Tibial nerve (tissue), 4 donors: ENCODE data around the gene CDH4. TPM values are rescaled to one million over a fixed set of nuclear protein-coding genes. Genes with fewer than 3 reads are reported as not detected.

Source experiments
- DNase-seq, 2 donors: peaks; one replicate each; pipeline ENCODE4 v3.0.0-alpha.2; 2019; ENCODE audit warnings: low spot score in 2 of 2
- H3K27ac ChIP-seq, 4 donors: fragments of 200-600 bp; sonication (generic) in 3 of 4; one replicate each; pipeline ENCODE4 v1.5.1; 2017 to 2019; ENCODE audit warnings: mild to moderate bottlenecking in 1 of 4
- H3K27me3 ChIP-seq, 2 donors: fragments of 200-600 bp; sonication (generic) in 1 of 2; one replicate each; pipeline versions ENCODE4 v1.5.1 to v1.6.0; 2017 to 2019
- H3K36me3 ChIP-seq, 3 donors: fragments of 200-600 bp; sonication (generic); one replicate each; pipeline ENCODE4 v1.5.1; 2018 to 2019
- H3K4me1 ChIP-seq, 4 donors: fragments of 200-600 bp; sonication (generic) in 3 of 4; one replicate each; pipeline ENCODE4 v1.5.1; 2017 to 2019
- H3K4me3 ChIP-seq, 4 donors: fragments of 200-600 bp; sonication (generic) in 3 of 4; one replicate each; pipeline ENCODE4 v1.5.1; 2017 to 2019; ENCODE audit warnings: mild to moderate bottlenecking in 1 of 4, moderate library complexity in 1 of 4
- H3K9me3 ChIP-seq, 4 donors: fragments of 200-600 bp; sonication (generic) in 3 of 4; one replicate each; pipeline ENCODE4 v1.5.1; 2017 to 2019
- EP300 ChIP-seq, 2 donors: sonication (generic); formaldehyde crosslinking; IDR thresholded peaks; one replicate each; pipeline ENCODE4 v1.6.1; 2017; ENCODE audit warnings: antibody characterized with exemption in 2 of 2, mild to moderate bottlenecking in 1 of 2
- POLR2A ChIP-seq, 2 donors: fragments of 450-650 bp; IDR thresholded peaks; one replicate each; pipeline ENCODE4 v1.6.1; 2017; ENCODE audit warnings: antibody characterized with exemption in 2 of 2, mild to moderate bottlenecking in 2 of 2, moderate library complexity in 2 of 2
- WGBS, 2 donors: methylation state at CpG; one replicate each; pipeline ENCODE4 v1.1.5; 2018; 5-methylcytosine and 5-hydroxymethylcytosine counted together
- total RNA-seq, 4 donors: library from RNA; depleted of rRNA; stranded (reverse); fragments of >200 nt; gene quantifications; one replicate each; pipeline ENCODE4 v1.1.0, GENCODE V29; 2016
- TF ChIP-seq, protein P1 (sequence below), 5 experiments: fragments of 200-600 bp in 3 of 5; fragments of 450-650 bp in 2 of 5; sonication (generic) in 3 of 5; IDR thresholded peaks; one replicate each; pipeline ENCODE4 v1.5.1; 2016 to 2019; ENCODE audit warnings: antibody characterized with exemption in 5 of 5, mild to moderate bottlenecking in 3 of 5, moderate library complexity in 2 of 5

CDH4 gene
- total RNA-seq, 4 donors from 2014 or later = 0.78 to 2.3 (median 1.0) TPM

DNA sequence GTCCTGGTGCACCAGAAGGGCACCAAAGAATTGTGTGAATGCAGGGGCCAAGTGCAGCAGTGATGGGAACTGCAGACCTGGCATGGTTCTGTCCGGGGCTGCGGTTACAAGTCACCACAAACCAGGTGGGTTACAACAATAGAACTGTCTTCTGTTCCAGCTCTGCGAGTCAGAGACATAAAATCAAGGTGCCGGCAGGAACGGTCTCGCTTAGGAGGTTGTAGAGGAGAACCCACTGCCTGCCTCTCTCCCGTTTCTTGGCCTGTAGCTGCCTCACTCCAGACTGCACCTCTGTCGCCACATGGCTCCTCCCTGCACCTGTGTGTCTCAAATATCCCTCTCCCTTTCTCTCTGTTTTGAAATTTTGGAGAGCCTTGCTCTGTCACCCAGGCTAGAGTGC is 670.4 kb downstream of the CDH4 start:
- DNase-seq = no peak
- Histone ChIP-seq H3K27me3 (no peaks in the 10 kb centered on the region), H3K4me3 (no peak overlapping the region), H3K36me3 (no peaks in the 10 kb centered on the region), H3K27ac (no peak overlapping the region), H3K4me1 (no peaks in the 10 kb centered on the region), H3K9me3 (peaks cover 0 to 6% (median 0%) of the 10 kb centered on the region in 4 donors)
- WGBS, 2 donors = 83 to 85% methylated on average over 8 of the region's 8 CpGs
- TF ChIP-seq, protein P1, sequence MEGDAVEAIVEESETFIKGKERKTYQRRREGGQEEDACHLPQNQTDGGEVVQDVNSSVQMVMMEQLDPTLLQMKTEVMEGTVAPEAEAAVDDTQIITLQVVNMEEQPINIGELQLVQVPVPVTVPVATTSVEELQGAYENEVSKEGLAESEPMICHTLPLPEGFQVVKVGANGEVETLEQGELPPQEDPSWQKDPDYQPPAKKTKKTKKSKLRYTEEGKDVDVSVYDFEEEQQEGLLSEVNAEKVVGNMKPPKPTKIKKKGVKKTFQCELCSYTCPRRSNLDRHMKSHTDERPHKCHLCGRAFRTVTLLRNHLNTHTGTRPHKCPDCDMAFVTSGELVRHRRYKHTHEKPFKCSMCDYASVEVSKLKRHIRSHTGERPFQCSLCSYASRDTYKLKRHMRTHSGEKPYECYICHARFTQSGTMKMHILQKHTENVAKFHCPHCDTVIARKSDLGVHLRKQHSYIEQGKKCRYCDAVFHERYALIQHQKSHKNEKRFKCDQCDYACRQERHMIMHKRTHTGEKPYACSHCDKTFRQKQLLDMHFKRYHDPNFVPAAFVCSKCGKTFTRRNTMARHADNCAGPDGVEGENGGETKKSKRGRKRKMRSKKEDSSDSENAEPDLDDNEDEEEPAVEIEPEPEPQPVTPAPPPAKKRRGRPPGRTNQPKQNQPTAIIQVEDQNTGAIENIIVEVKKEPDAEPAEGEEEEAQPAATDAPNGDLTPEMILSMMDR (IDR thresholded peaks at IDR 0.05) = no peak
- no peak for TF ChIP-seq EP300 (IDR thresholded peaks at IDR 0.05)

DNA sequence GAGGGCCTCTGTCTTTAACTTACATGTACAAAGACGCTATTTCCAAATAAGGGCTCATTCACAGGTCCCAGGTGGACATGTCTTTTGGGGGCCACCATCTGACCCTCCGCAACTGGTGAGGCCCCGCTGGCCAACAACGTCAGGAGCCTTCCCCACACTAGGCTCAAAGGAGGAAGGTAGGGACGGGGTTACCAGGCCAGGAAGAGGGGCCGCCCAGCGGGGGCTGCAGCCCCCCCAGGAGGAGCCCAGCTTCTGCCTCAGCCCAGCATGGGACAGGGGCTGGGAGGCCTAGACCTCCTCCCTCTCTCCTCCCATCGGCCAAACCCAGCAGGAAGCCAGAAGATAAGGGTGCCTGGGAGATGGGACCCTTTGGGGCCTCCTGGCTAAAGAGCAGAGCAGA is 670.9 kb downstream of the CDH4 start:
- 82 to 85% methylated on average over 7 to 8 of the region's 8 CpGs for WGBS, 2 donors
- TF ChIP-seq EP300 (IDR thresholded peaks at IDR 0.05) (no peak), POLR2A (IDR thresholded peaks at IDR 0.05) (no peak)
- TF ChIP-seq, protein P1 (IDR thresholded peaks at IDR 0.05) = no peak
- Histone ChIP-seq H3K4me3 (no peak overlapping the region), H3K4me1 (no peaks in the 10 kb centered on the region), H3K27ac (no peak overlapping the region), H3K27me3 (no peaks in the 10 kb centered on the region), H3K36me3 (no peaks in the 10 kb centered on the region), H3K9me3 (peaks cover 0 to 6% (median 0%) of the 10 kb centered on the region in 4 donors)
- DNase-seq = no peak

DNA sequence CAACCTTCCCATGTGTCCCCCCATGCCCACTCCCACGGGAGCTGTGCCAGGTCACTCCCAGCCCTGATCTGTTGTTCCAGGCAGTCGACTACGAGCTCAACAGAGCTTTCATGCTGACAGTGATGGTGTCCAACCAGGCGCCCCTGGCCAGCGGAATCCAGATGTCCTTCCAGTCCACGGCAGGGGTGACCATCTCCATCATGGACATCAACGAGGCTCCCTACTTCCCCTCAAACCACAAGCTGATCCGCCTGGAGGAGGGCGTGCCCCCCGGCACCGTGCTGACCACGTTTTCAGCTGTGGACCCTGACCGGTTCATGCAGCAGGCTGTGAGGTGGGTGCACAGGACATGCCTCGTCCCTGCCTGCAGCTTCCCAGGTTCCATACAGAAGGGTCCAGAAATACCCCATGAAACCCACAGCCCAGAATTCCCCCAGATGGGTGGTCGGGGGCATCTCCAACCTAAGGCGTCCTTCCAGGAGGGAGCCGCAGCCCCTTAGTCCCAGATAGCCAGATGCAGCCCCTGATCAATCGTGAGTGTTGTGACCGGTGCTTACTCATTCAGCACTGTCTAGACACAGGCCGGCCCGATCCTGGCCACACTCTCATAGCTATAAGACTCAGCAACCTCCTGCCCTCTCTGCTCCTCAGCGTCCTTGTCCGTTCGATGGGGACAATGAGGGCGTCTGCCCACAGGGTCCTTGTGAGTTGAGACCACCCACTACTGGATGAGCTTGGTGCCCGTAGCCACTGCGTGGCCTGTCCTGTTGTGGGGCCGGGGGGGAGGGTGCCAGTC is 671.5 kb downstream of the CDH4 start:
- Histone ChIP-seq H3K9me3 (peaks cover 0 to 6% (median 0%) of the 10 kb centered on the region in 4 donors), H3K27ac (no peak overlapping the region), H3K4me3 (no peak overlapping the region), H3K27me3 (no peaks in the 10 kb centered on the region), H3K4me1 (no peaks in the 10 kb centered on the region), H3K36me3 (no peaks in the 10 kb centered on the region)
- no peak for DNase-seq
- TF ChIP-seq POLR2A (IDR thresholded peaks at IDR 0.05) = no peak
- TF ChIP-seq EP300 (IDR thresholded peaks at IDR 0.05) = no peak
- TF ChIP-seq, protein P1 (IDR thresholded peaks at IDR 0.05) = no peak
- 81 to 85% methylated on average over 21 to 26 of the region's 28 CpGs for WGBS, 2 donors

DNA sequence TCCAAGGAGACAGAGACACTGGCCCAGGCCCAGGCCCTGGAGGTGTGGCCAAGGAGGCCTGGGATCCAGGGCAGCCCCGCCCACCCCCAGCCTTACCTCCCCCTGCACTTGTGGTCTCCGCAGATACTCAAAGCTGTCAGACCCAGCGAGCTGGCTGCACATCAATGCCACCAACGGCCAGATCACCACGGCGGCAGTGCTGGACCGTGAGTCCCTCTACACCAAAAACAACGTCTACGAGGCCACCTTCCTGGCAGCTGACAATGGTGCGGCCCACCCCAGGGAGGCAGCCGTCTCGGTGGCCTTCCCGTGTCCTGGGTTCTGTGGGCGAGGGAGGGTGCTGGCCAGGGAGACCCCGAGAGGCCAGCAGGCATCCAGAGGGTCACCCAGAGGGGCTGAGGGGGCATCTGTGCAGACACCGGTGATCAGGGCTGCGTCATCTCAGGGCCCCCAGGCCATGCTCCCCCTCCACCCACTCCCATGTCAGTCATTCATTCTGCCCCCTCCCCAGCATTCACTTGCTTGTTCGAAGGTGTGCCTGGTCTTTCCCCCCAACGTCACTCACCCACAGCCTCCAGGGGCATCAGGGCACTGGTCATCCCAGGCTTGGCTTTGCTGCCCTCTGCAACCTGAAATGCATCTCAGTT is 672.3 kb downstream of the CDH4 start:
- Histone ChIP-seq H3K27me3 (no peaks in the 10 kb centered on the region), H3K27ac (no peak overlapping the region), H3K36me3 (peaks cover 0 to under 1% (median 0%) of the 10 kb centered on the region in 3 donors), H3K4me1 (no peaks in the 10 kb centered on the region), H3K9me3 (peaks cover 0 to 6% (median 0%) of the 10 kb centered on the region in 4 donors), H3K4me3 (no peak overlapping the region)
- WGBS, 2 donors = 85 to 87% methylated on average over 13 to 18 of the region's 19 CpGs
- no peak for DNase-seq
- TF ChIP-seq, protein P1 (IDR thresholded peaks at IDR 0.05) = no peak
- TF ChIP-seq EP300 (IDR thresholded peaks at IDR 0.05) (no peak), POLR2A (IDR thresholded peaks at IDR 0.05) (no peak)
